ENCODE measurements around the gene FAM180B.

The FAM180B gene

GRCh38 chr11:47566149-47566698, 20.3 kb upstream of the FAM180B start:
- Histone ChIP-seq H3K27ac (ENCODE audit: poor library complexity, severe bottlenecking) (peak overlapping the region; percentile 51), H3K4me1 (ENCODE audit: insufficient read depth, poor library complexity, severe bottlenecking) (peaks cover 3% of the 10 kb centered on the region), H3K9me3 (ENCODE audit: severe bottlenecking) (no peaks in the 10 kb centered on the region), H3K4me3 (ENCODE audit: severe bottlenecking) (peak overlapping the region; percentile 61), H3K36me3 (ENCODE audit: low read depth) (peaks cover 38% of the 10 kb centered on the region), H3K27me3 (ENCODE audit: insufficient read depth, poor library complexity, severe bottlenecking) (no peaks in the 10 kb centered on the region)
- DNase-seq (ENCODE audit: low spot score) (no peak), ATAC-seq (ENCODE audit: low read depth) (peak; percentile 41)
- TF ChIP-seq CTCF (IDR thresholded peaks at IDR 0.05; ENCODE audit: poor library complexity, severe bottlenecking): no peak

GRCh38 chr11:47569646-47570045, 16.8 kb upstream of the FAM180B start:
- peaks cover 12% of the 10 kb centered on the region for H3K4me1 ChIP-seq (ENCODE audit: insufficient read depth, poor library complexity, severe bottlenecking)
- no peak for TF ChIP-seq CTCF (IDR thresholded peaks at IDR 0.05; ENCODE audit: poor library complexity, severe bottlenecking)
- ATAC-seq (ENCODE audit: low read depth) (no peak), DNase-seq (ENCODE audit: low spot score) (no peak)
- H3K27ac ChIP-seq (ENCODE audit: poor library complexity, severe bottlenecking): no peak overlapping the region
- peaks cover 71% of the 10 kb centered on the region for H3K36me3 ChIP-seq (ENCODE audit: low read depth)
- no peak overlapping the region for H3K4me3 ChIP-seq (ENCODE audit: severe bottlenecking)
- no peaks in the 10 kb centered on the region for H3K27me3 ChIP-seq (ENCODE audit: insufficient read depth, poor library complexity, severe bottlenecking)
- no peaks in the 10 kb centered on the region for H3K9me3 ChIP-seq (ENCODE audit: severe bottlenecking)

GRCh38 chr11:47570651-47571356, 15.7 kb upstream of the FAM180B start:
- peaks cover 81% of the 10 kb centered on the region for H3K36me3 ChIP-seq (ENCODE audit: low read depth)

GRCh38 chr11:47571357-47571729, 15.1 kb upstream of the FAM180B start:
- Histone ChIP-seq H3K36me3 (ENCODE audit: low read depth) (peaks cover 83% of the 10 kb centered on the region), H3K4me3 (ENCODE audit: severe bottlenecking) (no peak overlapping the region), H3K9me3 (ENCODE audit: severe bottlenecking) (no peaks in the 10 kb centered on the region), H3K27ac (ENCODE audit: poor library complexity, severe bottlenecking) (peak overlapping the region; percentile 37), H3K27me3 (ENCODE audit: insufficient read depth, poor library complexity, severe bottlenecking) (no peaks in the 10 kb centered on the region), H3K4me1 (ENCODE audit: insufficient read depth, poor library complexity, severe bottlenecking) (peaks cover 12% of the 10 kb centered on the region)
- DNase-seq (ENCODE audit: low spot score) (no peak), ATAC-seq (ENCODE audit: low read depth) (no peak)
- no peak for TF ChIP-seq CTCF (IDR thresholded peaks at IDR 0.05; ENCODE audit: poor library complexity, severe bottlenecking)

More at GRCh38 chr11:47570651-47571356, 15.7 kb upstream of the FAM180B start:
- TF ChIP-seq CTCF (IDR thresholded peaks at IDR 0.05; ENCODE audit: poor library complexity, severe bottlenecking): no peak
- no peaks in the 10 kb centered on the region for H3K9me3 ChIP-seq (ENCODE audit: severe bottlenecking)
- ATAC-seq (ENCODE audit: low read depth): no peak
- no peaks in the 10 kb centered on the region for H3K27me3 ChIP-seq (ENCODE audit: insufficient read depth, poor library complexity, severe bottlenecking)
- H3K4me3 ChIP-seq (ENCODE audit: severe bottlenecking): no peak overlapping the region
- peaks cover 12% of the 10 kb centered on the region for H3K4me1 ChIP-seq (ENCODE audit: insufficient read depth, poor library complexity, severe bottlenecking)
- no peak for DNase-seq (ENCODE audit: low spot score)
- H3K27ac ChIP-seq (ENCODE audit: poor library complexity, severe bottlenecking): no peak overlapping the region

- Histone ChIP-seq H3K27ac (ENCODE audit: poor library complexity, severe bottlenecking) (peak overlapping the region; percentile 37), H3K27me3 (ENCODE audit: insufficient read depth, poor library complexity, severe bottlenecking) (no peaks in the 10 kb centered on the region), H3K4me3 (ENCODE audit: severe bottlenecking) (no peak overlapping the region), H3K36me3 (ENCODE audit: low read depth) (peaks cover 89% of the 10 kb centered on the region), H3K4me1 (ENCODE audit: insufficient read depth, poor library complexity, severe bottlenecking) (peaks cover 9% of the 10 kb centered on the region), H3K9me3 (ENCODE audit: severe bottlenecking) (no peaks in the 10 kb centered on the region)
- no peak for TF ChIP-seq CTCF (IDR thresholded peaks at IDR 0.05; ENCODE audit: poor library complexity, severe bottlenecking)
- no peak for DNase-seq (ENCODE audit: low spot score)
- ATAC-seq (ENCODE audit: low read depth): peak; percentile 85
Observed at GRCh38 chr11:47571895-47572294, 14.6 kb upstream of the FAM180B start.
